CD4-positive, alpha-beta memory T cell (primary cell): ENCODE results near the gene MORN5. TPM values are rescaled to one million over a fixed set of nuclear protein-coding genes. Genes with fewer than 3 reads are reported as not detected.

ENCODE experiments used
- CTCF ChIA-PET: fragments of 350-600 bp; sonication (Branson Sonifier 250); formaldehyde crosslinking; loops from one replicate; lab custom pipeline; 2021; ENCODE audit warnings: inconsistent platforms; ENCODE audit not compliant: partially characterized antibody; lab: Charles Lee
- POLR2A ChIA-PET: fragments of 350-600 bp; sonication (Branson Sonifier 250); formaldehyde crosslinking; loops from one replicate; lab custom pipeline; 2021; ENCODE audit not compliant: partially characterized antibody; lab: Charles Lee
- DNase-seq, 5 donors: peaks; one replicate each; pipeline versions ENCODE4 v3.0.0 to v3.0.0-alpha.2; 2020 to 2022; ENCODE audit warnings: mixed read lengths in 1 of 5
- H3K27ac ChIP-seq: one replicate; pipeline ENCODE4 v1.7.0; 2013; ENCODE audit warnings: low read depth, low read length
- H3K27me3 ChIP-seq: 2 replicates; pipeline ENCODE4 v1.7.0; 2013; ENCODE audit warnings: mild to moderate bottlenecking, low read length, moderate library complexity; ENCODE audit not compliant: insufficient read depth
- H3K36me3 ChIP-seq: 2 replicates; pipeline ENCODE4 v1.7.0; 2013; ENCODE audit warnings: mild to moderate bottlenecking, low read length, moderate library complexity; ENCODE audit not compliant: insufficient read depth
- H3K4me1 ChIP-seq: 2 replicates; pipeline ENCODE4 v1.7.0; 2013; ENCODE audit warnings: mild to moderate bottlenecking, low read length, moderate library complexity; ENCODE audit not compliant: insufficient read depth
- H3K4me3 ChIP-seq, 2 donors: one replicate each; pipeline ENCODE4 v1.7.0; 2013; ENCODE audit warnings: low read length in 2 of 2, mild to moderate bottlenecking in 1 of 2
- H3K9me3 ChIP-seq, 2 donors: one replicate each; pipeline ENCODE4 v1.7.0; 2013; ENCODE audit warnings: low read length in 2 of 2, control low read depth in 1 of 2; ENCODE audit not compliant: control insufficient read depth in 1 of 2
- H3K27ac Mint-ChIP-seq, 7 donors: one replicate each; pipeline ENCODE4 v1.8.0; 2020 to 2021; ENCODE audit warnings: mixed read lengths in 7 of 7, mild to moderate bottlenecking in 6 of 7, inconsistent platforms in 3 of 7, moderate library complexity in 3 of 7
- H3K27me3 Mint-ChIP-seq, 2 donors: one replicate each; pipeline ENCODE4 v1.8.0; 2020 to 2021; ENCODE audit warnings: mixed read lengths in 2 of 2
- H3K36me3 Mint-ChIP-seq, 2 donors: one replicate each; pipeline ENCODE4 v1.8.0; 2020 to 2021; ENCODE audit warnings: mixed read lengths in 2 of 2, inconsistent platforms in 1 of 2, mild to moderate bottlenecking in 1 of 2
- H3K4me1 Mint-ChIP-seq, 4 donors: one replicate each; pipeline ENCODE4 v1.8.0; 2020 to 2021; ENCODE audit warnings: mixed read lengths in 4 of 4, mild to moderate bottlenecking in 1 of 4
- H3K4me3 Mint-ChIP-seq, 8 donors: one replicate each; pipeline ENCODE4 v1.8.0; 2020 to 2021; ENCODE audit warnings: mixed read lengths in 8 of 8, mild to moderate bottlenecking in 7 of 8, moderate library complexity in 6 of 8, inconsistent platforms in 3 of 8
- H3K9me3 Mint-ChIP-seq, 8 donors: one replicate each; pipeline ENCODE4 v1.8.0; 2020 to 2021; ENCODE audit warnings: mixed read lengths in 8 of 8, mild to moderate bottlenecking in 5 of 8, inconsistent platforms in 3 of 8, moderate library complexity in 1 of 8
- intact Hi-C: fragments of 100-400 bp; cut with micrococcal nuclease; formaldehyde crosslinking; loops from one replicate; pipeline ENCODE4 v1.15.1; 2023
- polyA plus RNA-seq, 2 donors: library from polyadenylated mRNA; unstranded; fragments of 300-500 nt; fragmentation: Illumina TruSeq; gene quantifications; one replicate each; pipeline ENCODE4 v1.2.3, GENCODE V29; 2021
- total RNA-seq, 2 experiments: library from RNA; stranded (reverse); gene quantifications; one replicate each; pipeline ENCODE4 v1.2.3, GENCODE V29; 2021

The MORN5 gene
- total and polyA plus RNA-seq, 4 experiments from 2014 or later = not detected

- H3K9me3 ChIP-seq = no peaks in the 10 kb centered on the region
- intact Hi-C loops = no loop called here
- peaks cover 0 to 2% (median 0%) of the 10 kb centered on the region in 8 donors for H3K9me3 Mint-ChIP-seq
- H3K4me3 ChIP-seq = no peak overlapping the region
- no peak for DNase-seq
- peak overlapping the region in 1 of 7 donors; percentile 13 for H3K27ac Mint-ChIP-seq
- no peaks in the 10 kb centered on the region for H3K4me1 ChIP-seq
- CTCF ChIA-PET = no interaction called here
- POLR2A ChIA-PET = no interaction called here
- H3K36me3 ChIP-seq = no peaks in the 10 kb centered on the region
- peaks cover 2 to 7% of the 10 kb centered on the region in 2 donors for H3K27me3 Mint-ChIP-seq
- H3K4me1 Mint-ChIP-seq = no peaks in the 10 kb centered on the region
- no peaks in the 10 kb centered on the region for H3K36me3 Mint-ChIP-seq
- H3K4me3 Mint-ChIP-seq = no peak overlapping the region
- H3K27ac ChIP-seq = no peak overlapping the region
- H3K27me3 ChIP-seq = no peaks in the 10 kb centered on the region
Measured at GRCh38 chr9:122197426-122197825, 37.7 kb downstream of the MORN5 start.

- POLR2A ChIA-PET = no interaction called here
- Mint-ChIP-seq H3K4me1 (no peaks in the 10 kb centered on the region), H3K27ac (peak overlapping the region in 1 of 7 donors; percentile 23), H3K9me3 (peaks cover 0 to 2% (median 0%) of the 10 kb centered on the region in 8 donors), H3K4me3 (no peak overlapping the region), H3K36me3 (no peaks in the 10 kb centered on the region), H3K27me3 (peaks cover 2 to 7% of the 10 kb centered on the region in 2 donors)
- intact Hi-C loops = no loop called here
- no peaks in the 10 kb centered on the region for H3K9me3 ChIP-seq
- no peak for DNase-seq
- no peak overlapping the region for H3K4me3 ChIP-seq
- no peaks in the 10 kb centered on the region for H3K27me3 ChIP-seq
- no peaks in the 10 kb centered on the region for H3K4me1 ChIP-seq
- CTCF ChIA-PET = no interaction called here
- no peak overlapping the region for H3K27ac ChIP-seq
- no peaks in the 10 kb centered on the region for H3K36me3 ChIP-seq
Measured at GRCh38 chr9:122197882-122198281, 38.2 kb downstream of the MORN5 start.

GRCh38 chr9:122200960-122201595 is 41.4 kb downstream of the MORN5 start:
- Mint-ChIP-seq H3K9me3 (peaks cover 0 to 2% (median 0%) of the 10 kb centered on the region in 8 donors), H3K27ac (no peak overlapping the region), H3K4me3 (no peak overlapping the region), H3K27me3 (peaks cover 2 to 7% of the 10 kb centered on the region in 2 donors), H3K4me1 (no peaks in the 10 kb centered on the region), H3K36me3 (no peaks in the 10 kb centered on the region)
- no peak for DNase-seq
- POLR2A ChIA-PET = no interaction called here
- Histone ChIP-seq H3K27me3 (no peaks in the 10 kb centered on the region), H3K27ac (no peak overlapping the region), H3K36me3 (no peaks in the 10 kb centered on the region), H3K4me1 (no peaks in the 10 kb centered on the region), H3K4me3 (no peak overlapping the region), H3K9me3 (no peaks in the 10 kb centered on the region)
- CTCF ChIA-PET = no interaction called here
- intact Hi-C loops = no loop called here

GRCh38 chr9:122201641-122202040 is 41.9 kb downstream of the MORN5 start:
- Mint-ChIP-seq H3K9me3 (peaks cover 0 to 2% (median 0%) of the 10 kb centered on the region in 8 donors), H3K4me3 (no peak overlapping the region), H3K27ac (no peak overlapping the region), H3K4me1 (no peaks in the 10 kb centered on the region), H3K36me3 (no peaks in the 10 kb centered on the region), H3K27me3 (peaks cover 4 to 8% of the 10 kb centered on the region in 2 donors)
- DNase-seq = no peak
- intact Hi-C loops = no loop called here
- POLR2A ChIA-PET = no interaction called here
- CTCF ChIA-PET = no interaction called here
- no peaks in the 10 kb centered on the region for H3K27me3 ChIP-seq
- H3K27ac ChIP-seq = no peak overlapping the region
- H3K4me1 ChIP-seq = no peaks in the 10 kb centered on the region
- no peaks in the 10 kb centered on the region for H3K36me3 ChIP-seq
- no peak overlapping the region for H3K4me3 ChIP-seq
- no peaks in the 10 kb centered on the region for H3K9me3 ChIP-seq

- H3K4me3 Mint-ChIP-seq = no peak overlapping the region
- H3K36me3 Mint-ChIP-seq = no peaks in the 10 kb centered on the region
- H3K4me1 Mint-ChIP-seq = no peaks in the 10 kb centered on the region
- CTCF ChIA-PET = no interaction called here
- no peak for DNase-seq
- peaks cover 0 to 2% (median 0%) of the 10 kb centered on the region in 8 donors for H3K9me3 Mint-ChIP-seq
- Histone ChIP-seq H3K27ac (no peak overlapping the region), H3K27me3 (no peaks in the 10 kb centered on the region), H3K36me3 (no peaks in the 10 kb centered on the region), H3K4me1 (no peaks in the 10 kb centered on the region), H3K4me3 (no peak overlapping the region), H3K9me3 (no peaks in the 10 kb centered on the region)
- H3K27me3 Mint-ChIP-seq = peaks cover 7 to 9% of the 10 kb centered on the region in 2 donors
- POLR2A ChIA-PET = no interaction called here
- intact Hi-C loops = no loop called here
- no peak overlapping the region for H3K27ac Mint-ChIP-seq
Measured at GRCh38 chr9:122202111-122202510, 42.4 kb downstream of the MORN5 start.

- Histone ChIP-seq H3K36me3 (no peaks in the 10 kb centered on the region), H3K27me3 (no peaks in the 10 kb centered on the region), H3K4me1 (no peaks in the 10 kb centered on the region), H3K27ac (no peak overlapping the region), H3K9me3 (no peaks in the 10 kb centered on the region), H3K4me3 (no peak overlapping the region)
- intact Hi-C loops = no loop called here
- no peak for DNase-seq
- Mint-ChIP-seq H3K4me1 (no peaks in the 10 kb centered on the region), H3K27ac (no peak overlapping the region), H3K27me3 (peaks cover 3 to 16% of the 10 kb centered on the region in 2 donors), H3K9me3 (peaks cover 0 to 2% (median 0%) of the 10 kb centered on the region in 8 donors), H3K36me3 (no peaks in the 10 kb centered on the region), H3K4me3 (no peak overlapping the region)
- CTCF ChIA-PET = no interaction called here
- POLR2A ChIA-PET = no interaction called here
Measured at GRCh38 chr9:122204055-122204454, 44.3 kb downstream of the MORN5 start.

GRCh38 chr9:122204491-122204890 is 44.8 kb downstream of the MORN5 start:
- no peaks in the 10 kb centered on the region for H3K27me3 ChIP-seq
- Mint-ChIP-seq H3K4me3 (no peak overlapping the region), H3K9me3 (peaks cover 0 to 2% (median 0%) of the 10 kb centered on the region in 8 donors), H3K27me3 (peaks cover 3 to 16% of the 10 kb centered on the region in 2 donors), H3K4me1 (no peaks in the 10 kb centered on the region), H3K27ac (no peak overlapping the region), H3K36me3 (no peaks in the 10 kb centered on the region)
- POLR2A ChIA-PET = no interaction called here
- H3K27ac ChIP-seq = no peak overlapping the region
- H3K4me3 ChIP-seq = no peak overlapping the region
- intact Hi-C loops = no loop called here
- no peaks in the 10 kb centered on the region for H3K9me3 ChIP-seq
- DNase-seq = no peak
- no peaks in the 10 kb centered on the region for H3K4me1 ChIP-seq
- CTCF ChIA-PET = no interaction called here
- no peaks in the 10 kb centered on the region for H3K36me3 ChIP-seq
